MM.1S (cell line): ENCODE results near the gene GAST.

Experiments
- DNase-seq: peaks from one replicate; pipeline ENCODE4 v3.0.0-alpha.2; 2015
- H2AFZ ChIP-seq: fragments of 300-600 bp; sonication (generic); 2 replicates; pipeline ENCODE4 v1.6.0; 2016; ENCODE audit warnings: antibody characterized with exemption, low read length
- H3F3A ChIP-seq: fragments of 300-600 bp; sonication (generic); 2 replicates; pipeline ENCODE4 v1.6.1; 2016; ENCODE audit warnings: mild to moderate bottlenecking, antibody characterized with exemption, low read length, moderate library complexity, mixed read lengths; ENCODE audit not compliant: insufficient read depth
- H3K27ac ChIP-seq: fragments of 300-600 bp; sonication (generic); 2 replicates; pipeline ENCODE4 v1.5.1; 2016; ENCODE audit warnings: mild to moderate bottlenecking, low read length
- H3K27me3 ChIP-seq: fragments of 300-600 bp; sonication (generic); replicated peaks from 2 replicates; pipeline ENCODE4 v1.6.0; 2016; ENCODE audit warnings: low read length; ENCODE audit not compliant: insufficient read depth
- H3K36me3 ChIP-seq: fragments of 300-600 bp; sonication (generic); replicated peaks from 2 replicates; pipeline ENCODE4 v1.6.1; 2016; ENCODE audit warnings: mild to moderate bottlenecking, low read length, mixed read lengths; ENCODE audit not compliant: insufficient read depth
- H3K4me1 ChIP-seq: fragments of 300-600 bp; sonication (generic); 2 replicates; pipeline ENCODE4 v1.6.1; 2016; ENCODE audit warnings: low read length, mixed read lengths
- H3K4me2 ChIP-seq: fragments of 300-600 bp; sonication (generic); 2 replicates; pipeline ENCODE4 v1.6.0; 2016; ENCODE audit warnings: low read depth, low read length
- H3K4me3 ChIP-seq: fragments of 300-600 bp; sonication (generic); 2 replicates; pipeline ENCODE4 v1.5.1; 2016; ENCODE audit warnings: low read length, mixed read lengths
- H3K79me2 ChIP-seq: fragments of 300-600 bp; sonication (generic); 2 replicates; pipeline ENCODE4 v1.6.1; 2016; ENCODE audit warnings: mixed run types, low read length, mixed read lengths
- H3K9ac ChIP-seq: fragments of 300-600 bp; sonication (generic); 2 replicates; pipeline ENCODE4 v1.6.1; 2016; ENCODE audit warnings: low read length, mixed read lengths
- H3K9me2 ChIP-seq: fragments of 300-600 bp; sonication (generic); replicated peaks from 2 replicates; pipeline ENCODE4 v1.6.1; 2016; ENCODE audit warnings: mild to moderate bottlenecking, low read length, mixed read lengths; ENCODE audit not compliant: insufficient read depth
- H3K9me3 ChIP-seq: fragments of 300-600 bp; sonication (generic); replicated peaks from 2 replicates; pipeline ENCODE4 v1.6.1; 2016; ENCODE audit warnings: mild to moderate bottlenecking, low read length, mixed read lengths; ENCODE audit not compliant: insufficient read depth
- H4K20me1 ChIP-seq: fragments of 300-600 bp; sonication (generic); 2 replicates; pipeline ENCODE4 v1.6.1; 2016; ENCODE audit warnings: mild to moderate bottlenecking, low read length, moderate library complexity, mixed read lengths; ENCODE audit not compliant: insufficient read depth
- CTCF ChIP-seq: fragments of 300-600 bp; sonication (generic); IDR thresholded peaks from 2 replicates; pipeline ENCODE4 v1.5.1; 2016; ENCODE audit warnings: antibody characterized with exemption, low read length, mixed read lengths
- EZH2 ChIP-seq: fragments of 300-600 bp; sonication (generic); optimal IDR thresholded peaks from 2 replicates; pipeline ENCODE3; 2017; ENCODE audit warnings: low read depth, mild to moderate bottlenecking, antibody characterized with exemption, low read length, mixed read lengths
- EZH2phosphoT487 ChIP-seq: fragments of 300-600 bp; sonication (generic); IDR thresholded peaks from 2 replicates; pipeline ENCODE4 v1.6.1; 2018; ENCODE audit warnings: antibody characterized with exemption, low read length

GAST gene

DNA sequence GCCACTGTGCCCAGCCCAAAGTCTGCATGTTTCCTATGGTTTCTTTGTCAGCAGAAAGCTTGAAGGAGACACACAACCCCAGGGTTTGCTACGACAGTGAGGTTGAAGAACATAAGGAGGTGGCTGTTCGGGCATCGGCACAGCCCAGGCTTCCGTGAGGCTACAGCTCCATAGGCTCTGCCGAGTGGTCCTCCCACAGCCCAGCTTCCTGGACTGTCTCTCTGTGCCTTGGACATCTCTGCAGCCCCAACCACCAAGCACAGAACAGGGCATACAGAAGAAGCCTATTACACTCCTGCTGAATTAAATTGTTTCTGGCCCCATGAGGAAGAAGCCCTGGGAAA lies 25.5 kb downstream of the GAST start:
- Histone ChIP-seq H3K4me1 (peaks cover 21% of the 10 kb centered on the region), H3F3A (no peaks in the 10 kb centered on the region), H3K9ac (no peak overlapping the region), H3K4me2 (peak overlapping the region; percentile 46; the same call in 1 of the 2 replicates), H3K36me3 (no peaks in the 10 kb centered on the region), H3K9me2 (no peaks in the 10 kb centered on the region), H3K27ac (no peak overlapping the region), H3K79me2 (no peaks in the 10 kb centered on the region), H4K20me1 (no peaks in the 10 kb centered on the region), H3K9me3 (no peaks in the 10 kb centered on the region), H3K4me3 (no peak overlapping the region; the same call in 1 of the 2 replicates), H2AFZ (no peak overlapping the region; the same call in 1 of the 2 replicates), H3K27me3 (peaks cover 49% of the 10 kb centered on the region)
- DNase-seq, result no peak
- TF ChIP-seq EZH2, result no peak
- no peak for TF ChIP-seq CTCF
- TF ChIP-seq EZH2phosphoT487, result no peak

- H3F3A ChIP-seq, result no peaks in the 10 kb centered on the region
- TF ChIP-seq EZH2 (no peak), CTCF (peak; percentile 97), EZH2phosphoT487 (no peak)
- H3K9me2 ChIP-seq, result no peaks in the 10 kb centered on the region
- no peaks in the 10 kb centered on the region for H3K9me3 ChIP-seq
- H3K4me2 ChIP-seq, result peak overlapping the region; percentile 46; the same call in 1 of the 2 replicates
- H3K36me3 ChIP-seq, result no peaks in the 10 kb centered on the region
- peaks cover 21% of the 10 kb centered on the region for H3K4me1 ChIP-seq
- peaks cover 43% of the 10 kb centered on the region for H3K27me3 ChIP-seq
- H3K9ac ChIP-seq, result peak overlapping the region; percentile 2; the same call in 1 of the 2 replicates
- no peaks in the 10 kb centered on the region for H3K79me2 ChIP-seq
- H2AFZ ChIP-seq, result peak overlapping the region; percentile 76
- no peak overlapping the region for H3K4me3 ChIP-seq
- peak; percentile 81 for DNase-seq
- H3K27ac ChIP-seq, result no peak overlapping the region
- no peaks in the 10 kb centered on the region for H4K20me1 ChIP-seq
Measured at GRCh38 chr17:41738077-41738800, 26.1 kb downstream of the GAST start.

GRCh38 chr17:41738801-41739112 lies 26.6 kb downstream of the GAST start:
- Histone ChIP-seq H3F3A (no peaks in the 10 kb centered on the region), H3K4me3 (no peak overlapping the region), H3K9me2 (no peaks in the 10 kb centered on the region), H3K9ac (no peak overlapping the region; the same call in 1 of the 2 replicates), H4K20me1 (no peaks in the 10 kb centered on the region), H3K27me3 (peaks cover 40% of the 10 kb centered on the region), H3K36me3 (no peaks in the 10 kb centered on the region), H3K4me2 (no peak overlapping the region), H3K79me2 (no peaks in the 10 kb centered on the region), H3K4me1 (peaks cover 21% of the 10 kb centered on the region), H2AFZ (peak overlapping the region; percentile 76), H3K9me3 (no peaks in the 10 kb centered on the region), H3K27ac (no peak overlapping the region)
- TF ChIP-seq EZH2phosphoT487 (no peak), CTCF (no peak), EZH2 (no peak)
- no peak for DNase-seq
